Naive thymus-derived CD4-positive, alpha-beta T cell (primary cell): ENCODE results near the gene PSMA7. TPM values are rescaled to one million over a fixed set of nuclear protein-coding genes. Genes with fewer than 3 reads are reported as not detected.

Experiments
- ATAC-seq: fragments of 150-1000 bp; cut with Tn5 transposase; 2 replicates; pipeline ENCODE4 v1.10.0; 2021; ENCODE audit warnings: mild to moderate bottlenecking, moderate library complexity
- CTCF ChIA-PET: fragments of 350-600 bp; sonication (Branson Sonifier 250); formaldehyde crosslinking; loops from one replicate; lab custom pipeline; 2021; ENCODE audit warnings: antibody characterized with exemption; lab: Charles Lee
- POLR2A ChIA-PET: fragments of 350-600 bp; sonication (Branson Sonifier 250); formaldehyde crosslinking; loops from one replicate; lab custom pipeline; 2021; ENCODE audit warnings: antibody characterized with exemption, inconsistent platforms; lab: Charles Lee
- DNase-seq, 9 donors: peaks; one replicate each; pipeline versions ENCODE4 v3.0.0 to v3.0.0-alpha.2; 2020 to 2022; ENCODE audit warnings: mixed read lengths in 1 of 9
- H3K27ac ChIP-seq: one replicate; pipeline ENCODE4 v1.7.0; 2013; ENCODE audit warnings: mild to moderate bottlenecking, low read depth, low read length, moderate library complexity
- H3K27me3 ChIP-seq, 2 donors: one replicate each; pipeline ENCODE4 v1.7.0; 2013; ENCODE audit warnings: low read length in 2 of 2, mild to moderate bottlenecking in 2 of 2, moderate library complexity in 2 of 2; ENCODE audit not compliant: control insufficient read depth in 2 of 2, insufficient read depth in 2 of 2
- H3K36me3 ChIP-seq, 3 experiments: 1 replicate in 2 of 3; 2 replicates in 1 of 3; pipeline ENCODE4 v1.7.0; 2013; ENCODE audit warnings: low read length in 3 of 3, mild to moderate bottlenecking in 3 of 3, moderate library complexity in 1 of 3; ENCODE audit not compliant: insufficient read depth in 3 of 3, control insufficient read depth in 2 of 3
- H3K4me1 ChIP-seq, 2 donors: one replicate each; pipeline ENCODE4 v1.7.0; 2013; ENCODE audit warnings: low read length in 2 of 2, mild to moderate bottlenecking in 2 of 2, moderate library complexity in 1 of 2; ENCODE audit not compliant: control insufficient read depth in 2 of 2, insufficient read depth in 2 of 2
- H3K4me3 ChIP-seq: 2 replicates; pipeline ENCODE4 v1.7.0; 2013; ENCODE audit warnings: mild to moderate bottlenecking, low read length
- H3K9me3 ChIP-seq, 3 experiments: 1 replicate in 2 of 3; 2 replicates in 1 of 3; pipeline ENCODE4 v1.7.0; 2013; ENCODE audit warnings: low read length in 3 of 3; ENCODE audit not compliant: control insufficient read depth in 2 of 3
- H3K27ac Mint-ChIP-seq, 9 donors: one replicate each; pipeline ENCODE4 v1.8.0; 2020 to 2022; ENCODE audit warnings: mixed read lengths in 9 of 9, mild to moderate bottlenecking in 8 of 9, moderate library complexity in 5 of 9, inconsistent platforms in 2 of 9
- H3K27me3 Mint-ChIP-seq, 5 donors: one replicate each; pipeline ENCODE4 v1.8.0; 2021 to 2022; ENCODE audit warnings: mixed read lengths in 5 of 5, mild to moderate bottlenecking in 1 of 5
- H3K36me3 Mint-ChIP-seq, 5 donors: one replicate each; pipeline ENCODE4 v1.8.0; 2020 to 2022; ENCODE audit warnings: mixed read lengths in 5 of 5, mild to moderate bottlenecking in 3 of 5, inconsistent platforms in 1 of 5
- H3K4me1 Mint-ChIP-seq, 7 donors: one replicate each; pipeline ENCODE4 v1.8.0; 2020 to 2022; ENCODE audit warnings: mixed read lengths in 7 of 7, mild to moderate bottlenecking in 3 of 7, inconsistent platforms in 1 of 7
- H3K4me3 Mint-ChIP-seq, 10 donors: one replicate each; pipeline ENCODE4 v1.8.0; 2020 to 2022; ENCODE audit warnings: mild to moderate bottlenecking in 10 of 10, mixed read lengths in 10 of 10, moderate library complexity in 6 of 10, inconsistent platforms in 2 of 10
- H3K9me3 Mint-ChIP-seq, 11 donors: one replicate each; pipeline ENCODE4 v1.8.0; 2020 to 2022; ENCODE audit warnings: mixed read lengths in 11 of 11, mild to moderate bottlenecking in 4 of 11, inconsistent platforms in 1 of 11, moderate library complexity in 1 of 11
- intact Hi-C, 2 donors: fragments of 100-400 bp; cut with micrococcal nuclease; formaldehyde crosslinking; loops; one replicate each; pipeline ENCODE4 v1.15.1; 2023
- polyA plus RNA-seq, 2 donors: library from polyadenylated mRNA; unstranded; fragments of 300-500 nt; fragmentation: Illumina TruSeq; gene quantifications; one replicate each; pipeline ENCODE4 v1.2.3, GENCODE V29; 2021
- total RNA-seq, 6 experiments: library from RNA in 5 of 6; stranded (reverse) in 5 of 6; gene quantifications; 1 replicate in 5 of 6; 2 replicates in 1 of 6; pipeline ENCODE4 v1.2.3 and lab custom pipeline; 2021 to 2026

The PSMA7 gene
- total and polyA plus RNA-seq, 7 experiments from 2014 or later: 125 to 406 (median 186) TPM

- Mint-ChIP-seq H3K4me1 (peaks cover 40 to 68% (median 55%) of the 10 kb centered on the region in 7 donors), H3K27ac (peak overlapping the region; percentile 84 to 97 (median 95)), H3K4me3 (peak overlapping the region; percentile 86 to 96 (median 92)), H3K27me3 (no peaks in the 10 kb centered on the region), H3K36me3 (peaks cover 0 to 14% (median 4%) of the 10 kb centered on the region in 5 donors), H3K9me3 (peaks cover 0 to 13% (median 2%) of the 10 kb centered on the region in 11 donors)
- Histone ChIP-seq H3K27ac (peak overlapping the region; percentile 81), H3K4me3 (peak overlapping the region; percentile 77), H3K4me1 (peaks cover 39 to 44% of the 10 kb centered on the region in 2 donors), H3K27me3 (no peaks in the 10 kb centered on the region), H3K9me3 (peaks cover 0 to under 1% (median 0%) of the 10 kb centered on the region in 3 experiments), H3K36me3 (peaks cover 7 to 20% (median 9%) of the 10 kb centered on the region in 3 experiments)
- ATAC-seq: no peak
- intact Hi-C loops: loop anchor here (1.0 to 5.0 kb wide), 5 partner anchors 109 to 816 kb away; partner anchors contain the start of genes RPS21 (in 2 of the 2), GID8 (in 1 of the 2), OSBPL2 (in 1 of the 2) and TCFL5 (in 1 of the 2)
- POLR2A ChIA-PET: interaction anchor here (0.7 to 7.0 kb wide), 11 partner anchors 13 to 265 kb away, joined by 3 to 109 read pairs (median 8); partner anchors contain the start of genes PSMA7, RPS21, SS18L1 and TAF4
- CTCF ChIA-PET: interaction anchor here (0.7 to 1.7 kb wide), 5 partner anchors 13 to 89 kb away, joined by 3 to 12 read pairs (median 6); no protein-coding TSS in a partner anchor
- peak in 1 of 9 donors; percentile 26 for DNase-seq
Measured at GRCh38 chr20:62120990-62121775, 22.0 kb downstream of the PSMA7 start.

- CTCF ChIA-PET: interaction anchor here (1.6 to 1.7 kb wide), 2 partner anchors 14 to 54 kb away, joined by 4 to 12 read pairs; no protein-coding TSS in a partner anchor
Measured at GRCh38 chr20:62120365-62120762, 22.8 kb downstream of the PSMA7 start.

GRCh38 chr20:62119591-62120364 lies 23.4 kb downstream of the PSMA7 start:
- CTCF ChIA-PET: interaction anchor here (1.0 kb wide), 1 partner anchor 16 kb away, joined by 4 read pairs; no protein-coding TSS in a partner anchor

More at GRCh38 chr20:62120365-62120762, 22.8 kb downstream of the PSMA7 start:
- H3K27me3 Mint-ChIP-seq: no peaks in the 10 kb centered on the region
- H3K27me3 ChIP-seq: no peaks in the 10 kb centered on the region
- intact Hi-C loops: loop anchor here (5.0 kb wide), 4 partner anchors 108 to 817 kb away; partner anchors contain the start of genes RPS21 (in 2 of the 2), GID8 (in 1 of the 2) and TCFL5 (in 1 of the 2)
- H3K27ac ChIP-seq: no peak overlapping the region
- POLR2A ChIA-PET: interaction anchor here (2.3 to 7.0 kb wide), 4 partner anchors 23 to 89 kb away, joined by 9 to 109 read pairs (median 34); partner anchors contain the start of genes PSMA7, SS18L1 and TAF4
- H3K4me1 Mint-ChIP-seq: peaks cover 39 to 72% (median 58%) of the 10 kb centered on the region in 7 donors
- peaks cover 39 to 44% of the 10 kb centered on the region in 2 donors for H3K4me1 ChIP-seq
- peaks cover 0 to 12% (median 4%) of the 10 kb centered on the region in 3 experiments for H3K36me3 ChIP-seq
- H3K4me3 ChIP-seq: no peak overlapping the region
- peak overlapping the region; percentile 37 to 97 (median 88) for H3K27ac Mint-ChIP-seq
- peak overlapping the region; percentile 26 to 96 (median 60) for H3K4me3 Mint-ChIP-seq
- peaks cover 0 to 17% (median 6%) of the 10 kb centered on the region in 11 donors for H3K9me3 Mint-ChIP-seq
- no peak for DNase-seq
- no peak for ATAC-seq
- H3K9me3 ChIP-seq: peaks cover 0 to 7% (median 0%) of the 10 kb centered on the region in 3 experiments
- H3K36me3 Mint-ChIP-seq: peaks cover 0 to 14% (median 7%) of the 10 kb centered on the region in 5 donors

DNA sequence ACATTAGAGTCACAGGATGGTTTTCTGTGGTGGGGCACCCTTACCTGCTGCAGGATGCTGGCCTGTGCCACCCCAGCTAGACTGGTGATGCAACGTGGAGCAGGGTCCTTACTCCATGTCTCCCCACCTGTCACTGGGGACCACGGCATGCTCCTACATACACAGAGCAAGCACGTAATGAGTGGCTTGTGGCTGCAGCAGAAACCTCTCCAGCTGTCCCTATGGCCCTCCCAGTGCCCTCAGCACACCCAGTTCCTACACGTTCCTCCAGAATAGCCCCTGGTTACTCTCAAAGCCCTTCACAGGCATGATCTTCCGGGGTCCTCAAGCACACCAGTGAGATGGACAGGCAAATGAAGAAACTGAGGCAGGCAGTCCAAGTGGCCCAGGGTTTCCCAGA lies 24.1 kb downstream of the PSMA7 start:
- POLR2A ChIA-PET: interaction anchor here (1.0 to 7.0 kb wide), 4 partner anchors 14 to 90 kb away, joined by 3 to 109 read pairs (median 5); partner anchors contain the start of genes PSMA7, SS18L1 and TAF4
- intact Hi-C loops: no loop called here
- peak overlapping the region; percentile 33 to 97 (median 78) for H3K27ac Mint-ChIP-seq
- Histone ChIP-seq H3K27me3 (no peaks in the 10 kb centered on the region), H3K4me3 (no peak overlapping the region), H3K27ac (peak overlapping the region; percentile 69), H3K4me1 (peaks cover 38 to 44% of the 10 kb centered on the region in 2 donors), H3K36me3 (no peaks in the 10 kb centered on the region), H3K9me3 (peaks cover 0 to 18% (median 0%) of the 10 kb centered on the region in 3 experiments)
- ATAC-seq (no peak), DNase-seq (no peak)
- peaks cover 0 to 4% (median 1%) of the 10 kb centered on the region in 5 donors for H3K36me3 Mint-ChIP-seq
- peaks cover 0 to 27% (median 9%) of the 10 kb centered on the region in 11 donors for H3K9me3 Mint-ChIP-seq
- CTCF ChIA-PET: interaction anchor here (1.0 kb wide), 1 partner anchor 16 kb away, joined by 4 read pairs; no protein-coding TSS in a partner anchor
- peaks cover 28 to 59% (median 47%) of the 10 kb centered on the region in 7 donors for H3K4me1 Mint-ChIP-seq
- H3K27me3 Mint-ChIP-seq: no peaks in the 10 kb centered on the region
- H3K4me3 Mint-ChIP-seq: peak overlapping the region in 6 of 10 donors; percentile 26 to 70 (median 42)

More at GRCh38 chr20:62119591-62120364, 23.4 kb downstream of the PSMA7 start:
- peaks cover 0 to 23% (median 9%) of the 10 kb centered on the region in 11 donors for H3K9me3 Mint-ChIP-seq
- H3K4me1 Mint-ChIP-seq: peaks cover 34 to 66% (median 54%) of the 10 kb centered on the region in 7 donors
- ATAC-seq (no peak), DNase-seq (no peak)
- intact Hi-C loops: loop anchor here (5.0 kb wide), 4 partner anchors 107 to 818 kb away; partner anchors contain the start of genes RPS21 (in 2 of the 2), GID8 (in 1 of the 2) and TCFL5 (in 1 of the 2)
- H3K36me3 Mint-ChIP-seq: peaks cover 0 to 9% (median 7%) of the 10 kb centered on the region in 5 donors
- POLR2A ChIA-PET: interaction anchor here (1.3 to 7.0 kb wide), 4 partner anchors 14 to 59 kb away, joined by 3 to 109 read pairs (median 34); partner anchors contain the start of genes PSMA7, SS18L1 and TAF4
- Histone ChIP-seq H3K27me3 (no peaks in the 10 kb centered on the region), H3K4me3 (no peak overlapping the region), H3K27ac (no peak overlapping the region), H3K9me3 (peaks cover 0 to 11% (median 0%) of the 10 kb centered on the region in 3 experiments), H3K36me3 (peaks cover 0 to 6% (median 0%) of the 10 kb centered on the region in 3 experiments), H3K4me1 (peaks cover 39 to 44% of the 10 kb centered on the region in 2 donors)
- peak overlapping the region; percentile 68 to 97 (median 88) for H3K27ac Mint-ChIP-seq
- peak overlapping the region in 7 of 10 donors; percentile 41 to 96 (median 70) for H3K4me3 Mint-ChIP-seq
- H3K27me3 Mint-ChIP-seq: no peaks in the 10 kb centered on the region

DNA sequence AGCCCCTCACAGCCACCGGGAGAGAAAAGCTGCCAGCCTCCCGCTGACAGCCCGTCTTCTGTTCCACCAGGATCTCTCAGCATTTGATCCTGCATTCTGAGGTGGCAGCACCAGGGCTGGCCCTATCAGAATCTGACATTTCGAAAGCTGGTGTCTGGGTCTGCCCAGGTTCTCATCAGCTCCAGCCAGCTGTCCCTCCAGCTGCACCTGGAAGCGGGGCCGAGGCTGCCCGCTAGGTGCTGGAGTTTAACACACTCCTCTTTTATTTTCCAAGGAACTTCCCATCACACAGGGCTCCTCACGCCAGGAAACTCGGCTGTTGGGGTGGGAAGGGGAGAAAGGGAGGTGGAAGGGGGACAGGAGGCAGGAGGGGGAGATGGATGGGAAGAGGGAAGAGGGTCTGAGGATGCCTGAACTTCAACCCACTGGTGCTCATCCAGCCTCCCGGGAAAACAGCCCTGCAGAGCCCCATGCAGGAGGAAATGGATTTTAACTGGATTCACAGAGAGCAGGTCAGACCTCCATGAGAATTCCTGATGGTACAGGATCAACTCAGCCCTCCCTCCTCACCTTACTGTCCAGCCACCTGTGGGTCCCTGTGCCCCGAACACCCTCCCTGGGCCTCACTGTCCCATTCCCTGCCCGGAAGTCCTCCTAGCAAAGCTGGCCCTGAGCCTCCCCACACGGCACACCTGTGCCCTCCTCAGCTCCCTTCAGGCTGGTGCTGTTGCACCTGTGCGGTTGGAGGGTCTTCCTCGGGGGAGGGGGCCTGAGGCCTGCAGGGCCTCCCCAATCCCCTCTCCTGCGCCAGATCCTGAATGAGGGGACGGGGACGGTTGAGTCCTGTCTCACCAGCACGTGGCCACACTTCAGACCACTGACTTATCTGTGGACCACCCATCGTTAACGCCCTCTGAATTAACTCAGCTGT lies 24.8 kb downstream of the PSMA7 start:
- H3K4me3 ChIP-seq: peak overlapping the region; percentile 12
- H3K4me1 Mint-ChIP-seq: peaks cover 23 to 52% (median 40%) of the 10 kb centered on the region in 7 donors
- H3K36me3 Mint-ChIP-seq: peaks cover 0 to 3% (median 0%) of the 10 kb centered on the region in 5 donors
- peak overlapping the region in 9 of 10 donors; percentile 8 to 82 (median 70) for H3K4me3 Mint-ChIP-seq
- ChIA-PET CTCF (interaction anchor here (0.6 to 1.0 kb wide), 3 partner anchors 17 to 1630 kb away, joined by 3 to 4 read pairs (median 3); no protein-coding TSS in a partner anchor), POLR2A (interaction anchor here (1.0 to 7.0 kb wide), 5 partner anchors 15 to 90 kb away, joined by 3 to 109 read pairs (median 4); partner anchors contain the start of genes PSMA7, SS18L1 and TAF4)
- H3K27ac Mint-ChIP-seq: peak overlapping the region; percentile 33 to 97 (median 90)
- peak overlapping the region; percentile 69 for H3K27ac ChIP-seq
- H3K27me3 Mint-ChIP-seq: no peaks in the 10 kb centered on the region
- no peaks in the 10 kb centered on the region for H3K36me3 ChIP-seq
- H3K27me3 ChIP-seq: no peaks in the 10 kb centered on the region
- H3K9me3 Mint-ChIP-seq: peaks cover 0 to 34% (median 12%) of the 10 kb centered on the region in 11 donors
- no peak for ATAC-seq
- DNase-seq: no peak
- peaks cover 0 to 25% (median 0%) of the 10 kb centered on the region in 3 experiments for H3K9me3 ChIP-seq
- H3K4me1 ChIP-seq: peaks cover 30 to 36% of the 10 kb centered on the region in 2 donors
- intact Hi-C loops: no loop called here
